B cell (primary cell): ENCODE results near the gene NR2E1. TPM values are rescaled to one million over a fixed set of nuclear protein-coding genes. Genes with fewer than 3 reads are reported as not detected.

Source experiments
- ATAC-seq: fragments of 200-7000 bp; cut with Tn5 transposase; one replicate; pipeline ENCODE4 v1.10.0; 2021; ENCODE audit warnings: low read depth, mild to moderate bottlenecking, moderate number of reproducible peaks, moderate library complexity
- CTCF ChIA-PET: fragments of 350-600 bp; sonication (Branson Sonifier 250); formaldehyde crosslinking; loops from one replicate; lab custom pipeline; 2021; ENCODE audit warnings: antibody characterized with exemption, inconsistent platforms; lab: Charles Lee
- POLR2A ChIA-PET: fragments of 350-600 bp; sonication (Branson Sonifier 250); formaldehyde crosslinking; loops from one replicate; lab custom pipeline; 2021; ENCODE audit warnings: antibody characterized with exemption; lab: Charles Lee
- DNase-seq: peaks from one replicate; pipeline ENCODE4 v3.0.0; 2013
- H2AFZ ChIP-seq: 2 replicates; pipeline ENCODE4 v1.6.1; 2012; ENCODE audit warnings: mild to moderate bottlenecking, low read depth, low read length; ENCODE audit not compliant: insufficient read depth, poor library complexity, severe bottlenecking
- H3K27ac ChIP-seq, 2 donors: 1 replicate in 1 of 2; 2 replicates in 1 of 2; pipeline ENCODE4 v1.5.1; 2012 to 2013; ENCODE audit warnings: low read length in 2 of 2, mild to moderate bottlenecking in 2 of 2, moderate library complexity in 1 of 2
- H3K27me3 ChIP-seq, 4 experiments: fragments of 200-600 bp in 1 of 4; sonication (generic) in 1 of 4; replicated peaks in 1 of 4; 1 replicate in 2 of 4; 2 replicates in 2 of 4; pipeline versions ENCODE4 v1.6.1 to v1.7.0; 2013 to 2016; ENCODE audit warnings: low read length in 3 of 4, mild to moderate bottlenecking in 2 of 4, mixed read lengths in 1 of 4, moderate library complexity in 1 of 4; ENCODE audit not compliant: insufficient read depth in 4 of 4, control insufficient read depth in 3 of 4; ENCODE audit errors: control extremely low read depth in 1 of 4
- H3K36me3 ChIP-seq, 2 experiments: replicated peaks in 1 of 2; 1 replicate in 1 of 2; 2 replicates in 1 of 2; pipeline versions ENCODE4 v1.6.1 to v1.7.1; 2013; ENCODE audit warnings: low read length in 1 of 2; ENCODE audit not compliant: insufficient read depth in 2 of 2, control insufficient read depth in 1 of 2; ENCODE audit errors: control extremely low read depth in 1 of 2, extremely low read depth in 1 of 2
- H3K4me1 ChIP-seq, 2 donors: fragments of 200-600 bp in 1 of 2; sonication (generic) in 1 of 2; 1 replicate in 1 of 2; 2 replicates in 1 of 2; pipeline versions ENCODE4 v1.5.1 to v1.6.1; 2013 to 2017; ENCODE audit warnings: low read length in 2 of 2; ENCODE audit not compliant: control insufficient read depth in 2 of 2, insufficient read depth in 2 of 2
- H3K4me2 ChIP-seq: replicated peaks from 2 replicates; pipeline ENCODE3; 2012; ENCODE audit warnings: mild to moderate bottlenecking, low read depth, low read length; ENCODE audit not compliant: poor library complexity, severe bottlenecking
- H3K4me3 ChIP-seq, 5 experiments: fragments of 200-600 bp in 1 of 5; sonication (generic) in 1 of 5; 1 replicate in 3 of 5; 2 replicates in 2 of 5; pipeline versions ENCODE4 v1.5.1 to v1.7.0; 2011 to 2016; ENCODE audit warnings: low read length in 4 of 5, mild to moderate bottlenecking in 4 of 5, low read depth in 2 of 5, control low read depth in 1 of 5, moderate library complexity in 1 of 5; ENCODE audit not compliant: insufficient read depth in 1 of 5; ENCODE audit errors: control extremely low read depth in 1 of 5, extremely low read depth in 1 of 5
- H3K79me2 ChIP-seq: fragments of 200-600 bp; sonication (generic); one replicate; pipeline ENCODE4 v1.6.0; 2016; ENCODE audit warnings: low read length; ENCODE audit not compliant: control insufficient read depth, insufficient read depth
- H3K9ac ChIP-seq: fragments of 200-600 bp; sonication (generic); 2 replicates; pipeline ENCODE4 v1.6.1; 2017; ENCODE audit warnings: mild to moderate bottlenecking, low read length, moderate library complexity
- H3K9me3 ChIP-seq, 3 donors: one replicate each; pipeline versions ENCODE4 v1.6.1 to v1.7.1; 2013; ENCODE audit warnings: low read length in 2 of 3; ENCODE audit not compliant: control insufficient read depth in 2 of 3, insufficient read depth in 1 of 3; ENCODE audit errors: control extremely low read depth in 1 of 3
- H4K20me1 ChIP-seq: 2 replicates; pipeline ENCODE4 v1.6.0; 2012; ENCODE audit warnings: mild to moderate bottlenecking, low read length; ENCODE audit not compliant: insufficient read depth, control insufficient read depth, poor library complexity, severe bottlenecking
- H3K27ac Mint-ChIP-seq: one replicate; pipeline ENCODE4 v1.8.0; 2021; ENCODE audit warnings: mixed read lengths
- H3K27me3 Mint-ChIP-seq: one replicate; pipeline ENCODE4 v1.8.0; 2021; ENCODE audit warnings: mixed read lengths
- H3K4me1 Mint-ChIP-seq: one replicate; pipeline ENCODE4 v1.8.0; 2021; ENCODE audit warnings: mixed read lengths
- H3K4me3 Mint-ChIP-seq: one replicate; pipeline ENCODE4 v1.8.0; 2021; ENCODE audit warnings: mixed read lengths
- H3K9me3 Mint-ChIP-seq: one replicate; pipeline ENCODE4 v1.8.0; 2022; ENCODE audit warnings: mixed read lengths; ENCODE audit not compliant: insufficient read depth
- CTCF ChIP-seq: fragments of 200-600 bp; IDR thresholded peaks from one replicate; pipeline ENCODE4 v1.8.0; 2022; ENCODE audit warnings: antibody characterized with exemption, mild to moderate bottlenecking
- EZH2 ChIP-seq: IDR thresholded peaks from 2 replicates; pipeline ENCODE4 v1.6.1; 2012; ENCODE audit warnings: borderline replicate concordance, low read depth, mild to moderate bottlenecking, moderate library complexity, low read length; ENCODE audit not compliant: insufficient read depth, poor library complexity, severe bottlenecking
- WGBS: methylation state at CpG from one replicate; pipeline ENCODE4 v1.1.5; 2013; ENCODE audit warnings: missing lambda C conversion rate; ENCODE audit not compliant: insufficient coverage; 5-methylcytosine and 5-hydroxymethylcytosine counted together
- intact Hi-C: fragments of 100-400 bp; cut with micrococcal nuclease; formaldehyde crosslinking; loops from one replicate; pipeline ENCODE4 v1.10.0; 2022
- polyA plus RNA-seq: library from polyadenylated mRNA; depleted of rRNA; stranded (reverse); fragments of >200 nt; gene quantifications from 2 replicates; pipeline ENCODE4 v1.2.3, GENCODE V29; 2012
- total RNA-seq, 2 donors: library from RNA; stranded (reverse); fragments of 120-200 nt in 1 of 2; gene quantifications; 1 replicate in 1 of 2; 2 replicates in 1 of 2; pipeline versions ENCODE4 v1.2.3 to v1.2.4, GENCODE V29; 2013 to 2022

NR2E1 gene
- total and polyA plus RNA-seq, 2 donors (not counting 1 experiment from before 2014, with no cell fraction given): not detected

GRCh38 chr6:108145639-108146038 lies 20.2 kb upstream of the NR2E1 start:
- no peak for TF ChIP-seq CTCF
- TF ChIP-seq EZH2: no peak
- Histone ChIP-seq H3K27me3 (peaks cover 0 to 27% (median 15%) of the 10 kb centered on the region in 4 experiments), H3K4me3 (no peak overlapping the region), H3K9ac (no peak overlapping the region), H3K79me2 (no peaks in the 10 kb centered on the region), H3K9me3 (peaks cover 0 to 7% (median 2%) of the 10 kb centered on the region in 3 donors), H2AFZ (no peak overlapping the region), H3K36me3 (no peaks in the 10 kb centered on the region), H4K20me1 (no peaks in the 10 kb centered on the region), H3K4me1 (peaks cover 0 to 6% of the 10 kb centered on the region in 2 donors), H3K4me2 (no peak overlapping the region), H3K27ac (no peak overlapping the region)
- Mint-ChIP-seq H3K4me1 (peaks cover 8% of the 10 kb centered on the region), H3K27me3 (peaks cover 27% of the 10 kb centered on the region), H3K9me3 (no peaks in the 10 kb centered on the region), H3K27ac (no peak overlapping the region), H3K4me3 (no peak overlapping the region)
- intact Hi-C loops: no loop called here
- no peak for DNase-seq
- ChIA-PET CTCF (no interaction called here), POLR2A (no interaction called here)
- 85% methylated on average over 3 of the region's 6 CpGs for WGBS
- no peak for ATAC-seq

- DNase-seq: no peak
- Mint-ChIP-seq H3K9me3 (no peaks in the 10 kb centered on the region), H3K27ac (no peak overlapping the region), H3K4me3 (no peak overlapping the region), H3K27me3 (peaks cover 57% of the 10 kb centered on the region), H3K4me1 (peaks cover 11% of the 10 kb centered on the region)
- H3K9me3 ChIP-seq: peaks cover 0 to 19% (median 2%) of the 10 kb centered on the region in 3 donors
- H3K4me3 ChIP-seq: no peak overlapping the region
- intact Hi-C loops: no loop called here
- POLR2A ChIA-PET: no interaction called here
- no peak overlapping the region for H3K4me2 ChIP-seq
- no peaks in the 10 kb centered on the region for H3K36me3 ChIP-seq
- peaks cover 10 to 12% of the 10 kb centered on the region in 2 donors for H3K4me1 ChIP-seq
- peaks cover 0 to 52% (median 42%) of the 10 kb centered on the region in 4 experiments for H3K27me3 ChIP-seq
- no peaks in the 10 kb centered on the region for H4K20me1 ChIP-seq
- no peak for TF ChIP-seq CTCF
- no peak overlapping the region for H3K9ac ChIP-seq
- no peak overlapping the region for H3K27ac ChIP-seq
- CTCF ChIA-PET: interaction anchor here (0.6 kb wide), 1 partner anchor 22 kb away, joined by 3 read pairs; no protein-coding TSS in a partner anchor
- H3K79me2 ChIP-seq: no peaks in the 10 kb centered on the region
- no peak overlapping the region for H2AFZ ChIP-seq
- ATAC-seq: no peak
- WGBS: 80% methylated on average over 1 of the region's 4 CpGs
These were observed 13.4 kb upstream of the NR2E1 start for GRCh38 chr6:108152446-108152845.
